ENCODE measurements around the gene RAB5IF. TPM values are rescaled to one million over a fixed set of nuclear protein-coding genes. Genes with fewer than 3 reads are reported as not detected.

RAB5IF gene
- total RNA-seq, 2 experiments from 2014 or later = 62.6 to 74.8 TPM

DNA sequence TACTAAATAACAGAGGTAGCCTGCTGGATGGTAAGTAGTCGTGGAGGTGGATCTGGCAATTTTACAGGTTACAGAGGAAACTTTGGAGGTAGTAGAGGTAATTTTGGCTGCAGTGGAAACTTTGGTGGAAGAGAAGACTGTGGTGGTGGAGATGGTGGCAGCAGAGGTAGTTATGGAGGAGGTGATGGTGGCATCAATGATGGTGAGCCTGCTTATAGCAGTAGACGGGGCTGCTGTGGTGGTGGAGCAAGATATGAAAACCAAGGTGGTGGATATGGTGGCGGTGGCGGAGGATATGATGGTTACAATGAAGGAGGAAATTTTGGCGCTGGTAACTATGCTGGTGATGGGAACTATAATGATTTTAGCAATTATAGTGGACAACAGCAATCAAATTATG lies 15.3 kb downstream of the RAB5IF start:
- H3K4me1 ChIP-seq (ENCODE audit: insufficient read depth, low read length) = peaks cover 11% of the 10 kb centered on the region
- Mint-ChIP-seq H3K4me3 (no peak overlapping the region), H3K36me3 (ENCODE audit: low read depth) (peaks cover 46% of the 10 kb centered on the region), H3K27me3 (no peaks in the 10 kb centered on the region), H3K27ac (peak overlapping the region; percentile 37), H3K4me1 (ENCODE audit: low read depth) (peaks cover 36% of the 10 kb centered on the region), H3K9me3 (no peaks in the 10 kb centered on the region)
- no peaks in the 10 kb centered on the region for H3K9me3 ChIP-seq (ENCODE audit: control insufficient read depth in 1 of 2, insufficient read depth in 1 of 2, low read length in 2 of 2)
- H3K36me3 ChIP-seq (ENCODE audit: insufficient read depth, low read length) = peaks cover 37% of the 10 kb centered on the region
- H3K4me3 ChIP-seq (ENCODE audit: low read length) = no peak overlapping the region
- ChIA-PET CTCF (no interaction called here), POLR2A (interaction anchor here (2.1 kb wide), 1 partner anchor 15 kb away, joined by 5 read pairs; the partner anchor contains the start of gene RAB5IF)
- TF ChIP-seq, protein P1, sequence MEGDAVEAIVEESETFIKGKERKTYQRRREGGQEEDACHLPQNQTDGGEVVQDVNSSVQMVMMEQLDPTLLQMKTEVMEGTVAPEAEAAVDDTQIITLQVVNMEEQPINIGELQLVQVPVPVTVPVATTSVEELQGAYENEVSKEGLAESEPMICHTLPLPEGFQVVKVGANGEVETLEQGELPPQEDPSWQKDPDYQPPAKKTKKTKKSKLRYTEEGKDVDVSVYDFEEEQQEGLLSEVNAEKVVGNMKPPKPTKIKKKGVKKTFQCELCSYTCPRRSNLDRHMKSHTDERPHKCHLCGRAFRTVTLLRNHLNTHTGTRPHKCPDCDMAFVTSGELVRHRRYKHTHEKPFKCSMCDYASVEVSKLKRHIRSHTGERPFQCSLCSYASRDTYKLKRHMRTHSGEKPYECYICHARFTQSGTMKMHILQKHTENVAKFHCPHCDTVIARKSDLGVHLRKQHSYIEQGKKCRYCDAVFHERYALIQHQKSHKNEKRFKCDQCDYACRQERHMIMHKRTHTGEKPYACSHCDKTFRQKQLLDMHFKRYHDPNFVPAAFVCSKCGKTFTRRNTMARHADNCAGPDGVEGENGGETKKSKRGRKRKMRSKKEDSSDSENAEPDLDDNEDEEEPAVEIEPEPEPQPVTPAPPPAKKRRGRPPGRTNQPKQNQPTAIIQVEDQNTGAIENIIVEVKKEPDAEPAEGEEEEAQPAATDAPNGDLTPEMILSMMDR (IDR thresholded peaks at IDR 0.05) = no peak
- DNase-seq (no peak), ATAC-seq (ENCODE audit: poor library complexity) (no peak)
- intact Hi-C loops (cut with DNase I, micrococcal nuclease) = no loop called here
- no peak overlapping the region for H3K27ac ChIP-seq (ENCODE audit: low read depth in 1 of 2, low read length in 2 of 2)
- H3K27me3 ChIP-seq (ENCODE audit: control insufficient read depth in 1 of 2, insufficient read depth in 2 of 2, low read length in 2 of 2) = no peaks in the 10 kb centered on the region

DNA sequence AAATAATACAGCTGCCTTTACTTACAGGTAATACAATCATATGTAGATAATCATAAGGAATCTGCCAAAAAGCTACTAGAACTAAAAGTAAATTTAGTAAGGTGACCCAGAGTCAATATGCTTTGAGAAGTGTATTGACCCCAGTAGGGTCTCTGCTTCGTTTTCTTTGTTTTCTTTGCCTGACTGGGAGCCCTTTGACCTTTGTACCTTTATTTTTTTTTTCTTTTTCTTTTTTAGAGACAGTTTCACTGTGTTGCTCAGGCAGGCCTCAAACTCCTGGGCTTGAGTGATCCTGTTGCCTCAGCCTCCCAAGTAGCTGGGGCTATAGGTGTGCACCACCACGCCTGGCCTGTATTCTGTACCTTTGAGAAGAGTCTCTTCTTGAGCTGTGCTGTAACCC lies 17.9 kb downstream of the RAB5IF start:
- intact Hi-C loops (cut with DNase I, micrococcal nuclease) = no loop called here
- no peaks in the 10 kb centered on the region for H3K9me3 Mint-ChIP-seq
- CTCF ChIA-PET = interaction anchor here (3.0 kb wide), 1 partner anchor 18 kb away, joined by 8 read pairs; the partner anchor contains the start of gene RAB5IF
- peaks cover 53% of the 10 kb centered on the region for H3K4me1 Mint-ChIP-seq (ENCODE audit: low read depth)
- no peak overlapping the region for H3K4me3 Mint-ChIP-seq
- H3K36me3 Mint-ChIP-seq (ENCODE audit: low read depth) = peaks cover 67% of the 10 kb centered on the region
- H3K27ac Mint-ChIP-seq = peak overlapping the region; percentile 70
- no peak for ATAC-seq (ENCODE audit: poor library complexity)
- TF ChIP-seq, protein P1 (IDR thresholded peaks at IDR 0.05) = no peak
- no peak overlapping the region for H3K27ac ChIP-seq (ENCODE audit: low read depth in 1 of 2, low read length in 2 of 2)
- no peak for DNase-seq
- peaks cover 59% of the 10 kb centered on the region for H3K36me3 ChIP-seq (ENCODE audit: insufficient read depth, low read length)
- no peaks in the 10 kb centered on the region for H3K9me3 ChIP-seq (ENCODE audit: control insufficient read depth in 1 of 2, insufficient read depth in 1 of 2, low read length in 2 of 2)
- no peaks in the 10 kb centered on the region for H3K27me3 Mint-ChIP-seq
- POLR2A ChIA-PET = interaction anchor here (0.6 to 1.5 kb wide), 2 partner anchors 18 to 23 kb away, joined by 3 to 5 read pairs; partner anchors contain the start of genes RAB5IF and SLA2
- H3K4me3 ChIP-seq (ENCODE audit: low read length) = no peak overlapping the region
- H3K27me3 ChIP-seq (ENCODE audit: control insufficient read depth in 1 of 2, insufficient read depth in 2 of 2, low read length in 2 of 2) = no peaks in the 10 kb centered on the region
- peaks cover 23% of the 10 kb centered on the region for H3K4me1 ChIP-seq (ENCODE audit: insufficient read depth, low read length)

DNA sequence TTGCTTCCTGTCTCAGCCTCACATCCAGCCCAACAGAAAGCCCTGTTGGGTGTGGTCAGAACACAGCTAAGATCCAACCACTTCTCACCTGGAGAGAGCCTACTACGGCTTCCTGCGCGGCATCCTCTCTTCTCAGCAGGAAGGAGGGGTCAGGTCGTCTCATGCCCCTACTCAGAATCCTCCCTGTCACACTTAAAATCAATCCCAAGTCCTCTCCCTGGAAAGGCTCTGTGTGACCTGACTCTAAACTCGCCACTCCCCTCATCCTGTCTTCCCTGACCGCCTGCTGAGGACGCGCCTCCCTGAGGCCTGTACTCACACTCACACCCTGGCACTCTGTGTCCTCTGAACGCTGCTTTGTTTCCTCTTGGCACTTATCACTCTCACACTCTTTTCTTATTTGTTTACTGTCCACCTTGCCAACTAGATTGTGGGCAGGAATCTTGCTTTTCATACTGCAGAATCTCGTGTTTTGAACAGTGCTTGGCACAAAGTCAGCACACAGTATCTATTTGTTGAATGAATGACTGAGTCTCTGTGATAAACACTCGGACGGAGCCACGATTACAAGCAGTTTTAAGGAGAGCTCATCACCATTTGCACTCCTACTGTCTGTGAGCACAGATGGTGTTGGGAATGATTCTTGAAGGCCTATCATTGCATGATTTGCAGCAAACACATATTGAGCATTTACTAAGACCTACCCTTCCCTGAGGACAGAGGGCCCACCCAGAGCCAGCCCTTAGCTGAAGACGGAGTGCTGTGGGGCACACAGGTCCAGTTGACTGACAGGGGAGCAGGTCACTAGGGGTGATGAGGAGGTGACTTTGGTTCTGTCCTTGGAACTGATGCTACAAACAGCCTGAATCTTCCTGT lies 18.7 kb downstream of the RAB5IF start:
- ChIA-PET POLR2A (interaction anchor here (1.1 kb wide), 1 partner anchor 18 kb away, joined by 4 read pairs; no protein-coding TSS in a partner anchor), CTCF (interaction anchor here (3.0 kb wide), 1 partner anchor 19 kb away, joined by 8 read pairs; the partner anchor contains the start of gene RAB5IF)
- Mint-ChIP-seq H3K4me1 (ENCODE audit: low read depth) (peaks cover 58% of the 10 kb centered on the region), H3K4me3 (no peak overlapping the region), H3K27me3 (no peaks in the 10 kb centered on the region), H3K36me3 (ENCODE audit: low read depth) (peaks cover 72% of the 10 kb centered on the region), H3K27ac (peak overlapping the region; percentile 70), H3K9me3 (no peaks in the 10 kb centered on the region)
- TF ChIP-seq, protein P1 (IDR thresholded peaks at IDR 0.05) = no peak
- ATAC-seq (ENCODE audit: poor library complexity) (no peak), DNase-seq (no peak)
- intact Hi-C loops (cut with DNase I, micrococcal nuclease) = no loop called here
- Histone ChIP-seq H3K9me3 (ENCODE audit: control insufficient read depth in 1 of 2, insufficient read depth in 1 of 2, low read length in 2 of 2) (no peaks in the 10 kb centered on the region), H3K27me3 (ENCODE audit: control insufficient read depth in 1 of 2, insufficient read depth in 2 of 2, low read length in 2 of 2) (no peaks in the 10 kb centered on the region), H3K36me3 (ENCODE audit: insufficient read depth, low read length) (peaks cover 56% of the 10 kb centered on the region), H3K4me1 (ENCODE audit: insufficient read depth, low read length) (peaks cover 32% of the 10 kb centered on the region), H3K4me3 (ENCODE audit: low read length) (no peak overlapping the region), H3K27ac (ENCODE audit: low read depth in 1 of 2, low read length in 2 of 2) (no peak overlapping the region)
